ENCODE data around the gene MRAP2.

- TF ChIP-seq, protein P1, sequence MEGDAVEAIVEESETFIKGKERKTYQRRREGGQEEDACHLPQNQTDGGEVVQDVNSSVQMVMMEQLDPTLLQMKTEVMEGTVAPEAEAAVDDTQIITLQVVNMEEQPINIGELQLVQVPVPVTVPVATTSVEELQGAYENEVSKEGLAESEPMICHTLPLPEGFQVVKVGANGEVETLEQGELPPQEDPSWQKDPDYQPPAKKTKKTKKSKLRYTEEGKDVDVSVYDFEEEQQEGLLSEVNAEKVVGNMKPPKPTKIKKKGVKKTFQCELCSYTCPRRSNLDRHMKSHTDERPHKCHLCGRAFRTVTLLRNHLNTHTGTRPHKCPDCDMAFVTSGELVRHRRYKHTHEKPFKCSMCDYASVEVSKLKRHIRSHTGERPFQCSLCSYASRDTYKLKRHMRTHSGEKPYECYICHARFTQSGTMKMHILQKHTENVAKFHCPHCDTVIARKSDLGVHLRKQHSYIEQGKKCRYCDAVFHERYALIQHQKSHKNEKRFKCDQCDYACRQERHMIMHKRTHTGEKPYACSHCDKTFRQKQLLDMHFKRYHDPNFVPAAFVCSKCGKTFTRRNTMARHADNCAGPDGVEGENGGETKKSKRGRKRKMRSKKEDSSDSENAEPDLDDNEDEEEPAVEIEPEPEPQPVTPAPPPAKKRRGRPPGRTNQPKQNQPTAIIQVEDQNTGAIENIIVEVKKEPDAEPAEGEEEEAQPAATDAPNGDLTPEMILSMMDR (IDR thresholded peaks at IDR 0.05): no peak
- no peak for TF ChIP-seq POLR2AphosphoS5 (IDR thresholded peaks at IDR 0.05; ENCODE audit: insufficient read depth in 1 of 2, low read depth in 1 of 2)
These were observed 15.0 kb upstream of the MRAP2 start for GRCh38 chr6:84018453-84019061.
